ENCODE results near the gene CFAP410. TPM values are rescaled to one million over a fixed set of nuclear protein-coding genes. Genes with fewer than 3 reads are reported as not detected.

CFAP410 gene
- total and polyA plus RNA-seq, 4 donors, result 11.9 to 46.4 (median 36.6) TPM

- peaks cover 98% of the 10 kb centered on the region for H3K36me3 ChIP-seq (ENCODE audit: control insufficient read depth, insufficient read depth, low read length)
- H3K4me1 ChIP-seq (ENCODE audit: control insufficient read depth, insufficient read depth, low read length), result peaks cover 8% of the 10 kb centered on the region
- no peaks in the 10 kb centered on the region for H3K9me3 ChIP-seq (ENCODE audit: control insufficient read depth, insufficient read depth, low read length)
- no peak overlapping the region for H3K4me3 ChIP-seq (ENCODE audit: low read depth, low read length)
- H3K27ac ChIP-seq (ENCODE audit: low read depth, low read length), result no peak overlapping the region
- WGBS (ENCODE audit: insufficient coverage), result 83% methylated on average over 22 of the region's 26 CpGs
- no peaks in the 10 kb centered on the region for H3K27me3 ChIP-seq (ENCODE audit: control insufficient read depth, insufficient read depth, low read length)
- no peak for DNase-seq (ENCODE audit: low read depth in 4 of 6, low spot score in 6 of 6)
Observed at GRCh38 chr21:44326716-44327602, 12.2 kb downstream of the CFAP410 start.

GRCh38 chr21:44326272-44326647, 12.9 kb downstream of the CFAP410 start:
- H3K9me3 ChIP-seq (ENCODE audit: control insufficient read depth, insufficient read depth, low read length), result no peaks in the 10 kb centered on the region
- no peak overlapping the region for H3K27ac ChIP-seq (ENCODE audit: low read depth, low read length)
- peaks cover under 1% of the 10 kb centered on the region for H3K4me1 ChIP-seq (ENCODE audit: control insufficient read depth, insufficient read depth, low read length)
- H3K4me3 ChIP-seq (ENCODE audit: low read depth, low read length), result no peak overlapping the region
- DNase-seq (ENCODE audit: low read depth in 4 of 6, low spot score in 6 of 6), result no peak
- 91% methylated on average over 12 of the region's 13 CpGs for WGBS (ENCODE audit: insufficient coverage)
- H3K27me3 ChIP-seq (ENCODE audit: control insufficient read depth, insufficient read depth, low read length), result no peaks in the 10 kb centered on the region
- peaks cover 98% of the 10 kb centered on the region for H3K36me3 ChIP-seq (ENCODE audit: control insufficient read depth, insufficient read depth, low read length)

- no peak overlapping the region for H3K4me3 ChIP-seq (ENCODE audit: low read depth, low read length)
- 92% methylated on average over 41 of the region's 44 CpGs for WGBS (ENCODE audit: insufficient coverage)
- peaks cover 98% of the 10 kb centered on the region for H3K36me3 ChIP-seq (ENCODE audit: control insufficient read depth, insufficient read depth, low read length)
- no peaks in the 10 kb centered on the region for H3K4me1 ChIP-seq (ENCODE audit: control insufficient read depth, insufficient read depth, low read length)
- no peaks in the 10 kb centered on the region for H3K9me3 ChIP-seq (ENCODE audit: control insufficient read depth, insufficient read depth, low read length)
- H3K27ac ChIP-seq (ENCODE audit: low read depth, low read length), result no peak overlapping the region
- DNase-seq (ENCODE audit: low read depth in 4 of 6, low spot score in 6 of 6), result no peak
- H3K27me3 ChIP-seq (ENCODE audit: control insufficient read depth, insufficient read depth, low read length), result no peaks in the 10 kb centered on the region
Observed at GRCh38 chr21:44325386-44326271, 13.6 kb downstream of the CFAP410 start.

- H3K4me3 ChIP-seq (ENCODE audit: low read depth, low read length), result no peak overlapping the region
- H3K36me3 ChIP-seq (ENCODE audit: control insufficient read depth, insufficient read depth, low read length), result peaks cover 98% of the 10 kb centered on the region
- DNase-seq (ENCODE audit: low read depth in 4 of 6, low spot score in 6 of 6), result no peak
- no peaks in the 10 kb centered on the region for H3K4me1 ChIP-seq (ENCODE audit: control insufficient read depth, insufficient read depth, low read length)
- H3K27ac ChIP-seq (ENCODE audit: low read depth, low read length), result no peak overlapping the region
- 88% methylated on average over 11 of the region's 11 CpGs for WGBS (ENCODE audit: insufficient coverage)
- no peaks in the 10 kb centered on the region for H3K9me3 ChIP-seq (ENCODE audit: control insufficient read depth, insufficient read depth, low read length)
- no peaks in the 10 kb centered on the region for H3K27me3 ChIP-seq (ENCODE audit: control insufficient read depth, insufficient read depth, low read length)
Observed at GRCh38 chr21:44324854-44325107, 14.4 kb downstream of the CFAP410 start.

- H3K4me1 ChIP-seq (ENCODE audit: control insufficient read depth, insufficient read depth, low read length), result no peaks in the 10 kb centered on the region
- no peaks in the 10 kb centered on the region for H3K27me3 ChIP-seq (ENCODE audit: control insufficient read depth, insufficient read depth, low read length)
- H3K4me3 ChIP-seq (ENCODE audit: low read depth, low read length), result no peak overlapping the region
- no peaks in the 10 kb centered on the region for H3K9me3 ChIP-seq (ENCODE audit: control insufficient read depth, insufficient read depth, low read length)
- H3K36me3 ChIP-seq (ENCODE audit: control insufficient read depth, insufficient read depth, low read length), result peaks cover 98% of the 10 kb centered on the region
- no peak for DNase-seq (ENCODE audit: low read depth in 4 of 6, low spot score in 6 of 6)
- no peak overlapping the region for H3K27ac ChIP-seq (ENCODE audit: low read depth, low read length)
- 92% methylated on average over 37 of the region's 37 CpGs for WGBS (ENCODE audit: insufficient coverage)
Observed at GRCh38 chr21:44324106-44324853, 14.9 kb downstream of the CFAP410 start.

- WGBS (ENCODE audit: insufficient coverage), result 88% methylated on average over 15 of the region's 20 CpGs
- peaks cover 100% of the 10 kb centered on the region for H3K36me3 ChIP-seq (ENCODE audit: control insufficient read depth, insufficient read depth, low read length)
- DNase-seq (ENCODE audit: low read depth in 4 of 6, low spot score in 6 of 6), result no peak
Observed at GRCh38 chr21:44323591-44323990, 15.6 kb downstream of the CFAP410 start.

GRCh38 chr21:44322621-44323325, 16.4 kb downstream of the CFAP410 start:
- Histone ChIP-seq H3K4me1 (ENCODE audit: control insufficient read depth, insufficient read depth, low read length) (no peaks in the 10 kb centered on the region), H3K27ac (ENCODE audit: low read depth, low read length) (no peak overlapping the region), H3K27me3 (ENCODE audit: control insufficient read depth, insufficient read depth, low read length) (no peaks in the 10 kb centered on the region), H3K36me3 (ENCODE audit: control insufficient read depth, insufficient read depth, low read length) (peaks cover 100% of the 10 kb centered on the region), H3K9me3 (ENCODE audit: control insufficient read depth, insufficient read depth, low read length) (no peaks in the 10 kb centered on the region), H3K4me3 (ENCODE audit: low read depth, low read length) (no peak overlapping the region)
- WGBS (ENCODE audit: insufficient coverage), result 93% methylated on average over 38 of the region's 38 CpGs
- no peak for DNase-seq (ENCODE audit: low read depth in 4 of 6, low spot score in 6 of 6)

More at GRCh38 chr21:44323591-44323990, 15.6 kb downstream of the CFAP410 start:
- Histone ChIP-seq H3K9me3 (ENCODE audit: control insufficient read depth, insufficient read depth, low read length) (no peaks in the 10 kb centered on the region), H3K27me3 (ENCODE audit: control insufficient read depth, insufficient read depth, low read length) (no peaks in the 10 kb centered on the region), H3K4me1 (ENCODE audit: control insufficient read depth, insufficient read depth, low read length) (no peaks in the 10 kb centered on the region), H3K27ac (ENCODE audit: low read depth, low read length) (no peak overlapping the region), H3K4me3 (ENCODE audit: low read depth, low read length) (no peak overlapping the region)

GRCh38 chr21:44321846-44322450, 17.2 kb downstream of the CFAP410 start:
- H3K36me3 ChIP-seq (ENCODE audit: control insufficient read depth, insufficient read depth, low read length), result peaks cover 100% of the 10 kb centered on the region
- WGBS (ENCODE audit: insufficient coverage), result 94% methylated on average over 23 of the region's 23 CpGs
- peaks cover 4% of the 10 kb centered on the region for H3K4me1 ChIP-seq (ENCODE audit: control insufficient read depth, insufficient read depth, low read length)
- DNase-seq (ENCODE audit: low read depth in 4 of 6, low spot score in 6 of 6), result no peak
- no peaks in the 10 kb centered on the region for H3K9me3 ChIP-seq (ENCODE audit: control insufficient read depth, insufficient read depth, low read length)
- H3K4me3 ChIP-seq (ENCODE audit: low read depth, low read length), result no peak overlapping the region
- no peaks in the 10 kb centered on the region for H3K27me3 ChIP-seq (ENCODE audit: control insufficient read depth, insufficient read depth, low read length)
- no peak overlapping the region for H3K27ac ChIP-seq (ENCODE audit: low read depth, low read length)

GRCh38 chr21:44320847-44321246, 18.3 kb downstream of the CFAP410 start:
- WGBS (ENCODE audit: insufficient coverage), result 93% methylated on average over 10 of the region's 13 CpGs
- Histone ChIP-seq H3K9me3 (ENCODE audit: control insufficient read depth, insufficient read depth, low read length) (no peaks in the 10 kb centered on the region), H3K27ac (ENCODE audit: low read depth, low read length) (no peak overlapping the region), H3K4me3 (ENCODE audit: low read depth, low read length) (no peak overlapping the region), H3K27me3 (ENCODE audit: control insufficient read depth, insufficient read depth, low read length) (no peaks in the 10 kb centered on the region), H3K36me3 (ENCODE audit: control insufficient read depth, insufficient read depth, low read length) (peaks cover 100% of the 10 kb centered on the region), H3K4me1 (ENCODE audit: control insufficient read depth, insufficient read depth, low read length) (peaks cover 4% of the 10 kb centered on the region)
- no peak for DNase-seq (ENCODE audit: low read depth in 4 of 6, low spot score in 6 of 6)
